Upper lobe of left lung (tissue), 6 donors: ENCODE results near the gene EIF5B. TPM values are rescaled to one million over a fixed set of nuclear protein-coding genes. Genes with fewer than 3 reads are reported as not detected.
"Not testable (repeated sequence)": the region's sequence is repeated elsewhere in the genome, so short reads cannot be mapped to it uniquely, and the experiment has no call there.

Experiments
- ATAC-seq, 2 donors: fragments of 200-7000 bp; cut with Tn5 transposase; one replicate each; pipeline ENCODE4 v1.9.1; 2022; ENCODE audit warnings: mild to moderate bottlenecking in 2 of 2, moderate library complexity in 2 of 2; ENCODE audit not compliant: low FRiP score in 2 of 2
- DNase-seq, 2 donors: peaks; one replicate each; pipeline ENCODE4 v3.0.0-alpha.2; 2019 to 2020
- H3K27ac ChIP-seq, 4 donors: fragments of 200-600 bp; sonication (generic); one replicate each; pipeline ENCODE4 v1.5.1; 2016 to 2019
- H3K27me3 ChIP-seq, 4 donors: fragments of 200-600 bp; sonication (generic); one replicate each; pipeline ENCODE4 v1.5.1; 2017 to 2019
- H3K36me3 ChIP-seq, 4 donors: fragments of 200-600 bp; sonication (generic); one replicate each; pipeline ENCODE4 v1.5.1; 2016 to 2019
- H3K4me1 ChIP-seq, 4 donors: fragments of 200-600 bp; sonication (generic); one replicate each; pipeline ENCODE4 v1.5.1; 2018 to 2019
- H3K4me3 ChIP-seq, 4 donors: fragments of 200-600 bp; sonication (generic); one replicate each; pipeline ENCODE4 v1.5.1; 2017 to 2019; ENCODE audit warnings: mild to moderate bottlenecking in 2 of 4, moderate library complexity in 1 of 4
- H3K9me3 ChIP-seq, 4 donors: fragments of 200-600 bp; sonication (generic); one replicate each; pipeline ENCODE4 v1.5.1; 2018 to 2019
- EP300 ChIP-seq, 4 donors: sonication (generic); formaldehyde crosslinking; IDR thresholded peaks; one replicate each; pipeline ENCODE4 v1.5.1; 2017; ENCODE audit warnings: antibody characterized with exemption in 4 of 4, control low read depth in 2 of 4
- POLR2A ChIP-seq, 4 donors: fragments of 450-650 bp; IDR thresholded peaks; one replicate each; pipeline ENCODE4 v1.5.1; 2016 to 2017; ENCODE audit warnings: antibody characterized with exemption in 4 of 4, mild to moderate bottlenecking in 2 of 4
- POLR2AphosphoS5 ChIP-seq, 2 donors: sonication (generic); formaldehyde crosslinking; IDR thresholded peaks; one replicate each; pipeline ENCODE4 v1.5.1; 2017; ENCODE audit warnings: antibody characterized with exemption in 2 of 2
- WGBS, 2 donors: methylation state at CpG; one replicate each; pipeline ENCODE4 v1.1.5; 2017 to 2018; 5-methylcytosine and 5-hydroxymethylcytosine counted together
- total RNA-seq, 6 donors: library from RNA; depleted of rRNA in 4 of 6; stranded (reverse); fragments of >200 nt in 4 of 6; gene quantifications; one replicate each; pipeline versions ENCODE4 v1.1.0 to v1.2.1, GENCODE V29; 2016 to 2021
- TF ChIP-seq, protein P1 (sequence below), 6 experiments: fragments of 450-650 bp in 4 of 6; fragments of 200-600 bp in 2 of 6; sonication (generic) in 2 of 6; IDR thresholded peaks; one replicate each; pipeline ENCODE4 v1.5.1; 2016 to 2019; ENCODE audit warnings: antibody characterized with exemption in 6 of 6
- donor health status: DM: no; HTN: no; CAD: no; lungs with moderate emphysema.
- donor health status: DM: no; HTN: yes; CAD: no; lungs with severe emphysema.

EIF5B gene, protein sequence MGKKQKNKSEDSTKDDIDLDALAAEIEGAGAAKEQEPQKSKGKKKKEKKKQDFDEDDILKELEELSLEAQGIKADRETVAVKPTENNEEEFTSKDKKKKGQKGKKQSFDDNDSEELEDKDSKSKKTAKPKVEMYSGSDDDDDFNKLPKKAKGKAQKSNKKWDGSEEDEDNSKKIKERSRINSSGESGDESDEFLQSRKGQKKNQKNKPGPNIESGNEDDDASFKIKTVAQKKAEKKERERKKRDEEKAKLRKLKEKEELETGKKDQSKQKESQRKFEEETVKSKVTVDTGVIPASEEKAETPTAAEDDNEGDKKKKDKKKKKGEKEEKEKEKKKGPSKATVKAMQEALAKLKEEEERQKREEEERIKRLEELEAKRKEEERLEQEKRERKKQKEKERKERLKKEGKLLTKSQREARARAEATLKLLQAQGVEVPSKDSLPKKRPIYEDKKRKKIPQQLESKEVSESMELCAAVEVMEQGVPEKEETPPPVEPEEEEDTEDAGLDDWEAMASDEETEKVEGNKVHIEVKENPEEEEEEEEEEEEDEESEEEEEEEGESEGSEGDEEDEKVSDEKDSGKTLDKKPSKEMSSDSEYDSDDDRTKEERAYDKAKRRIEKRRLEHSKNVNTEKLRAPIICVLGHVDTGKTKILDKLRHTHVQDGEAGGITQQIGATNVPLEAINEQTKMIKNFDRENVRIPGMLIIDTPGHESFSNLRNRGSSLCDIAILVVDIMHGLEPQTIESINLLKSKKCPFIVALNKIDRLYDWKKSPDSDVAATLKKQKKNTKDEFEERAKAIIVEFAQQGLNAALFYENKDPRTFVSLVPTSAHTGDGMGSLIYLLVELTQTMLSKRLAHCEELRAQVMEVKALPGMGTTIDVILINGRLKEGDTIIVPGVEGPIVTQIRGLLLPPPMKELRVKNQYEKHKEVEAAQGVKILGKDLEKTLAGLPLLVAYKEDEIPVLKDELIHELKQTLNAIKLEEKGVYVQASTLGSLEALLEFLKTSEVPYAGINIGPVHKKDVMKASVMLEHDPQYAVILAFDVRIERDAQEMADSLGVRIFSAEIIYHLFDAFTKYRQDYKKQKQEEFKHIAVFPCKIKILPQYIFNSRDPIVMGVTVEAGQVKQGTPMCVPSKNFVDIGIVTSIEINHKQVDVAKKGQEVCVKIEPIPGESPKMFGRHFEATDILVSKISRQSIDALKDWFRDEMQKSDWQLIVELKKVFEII
- total RNA-seq, result 10 to 100 TPM; 19.9 to 39.0 (median 28.7) TPM

DNA sequence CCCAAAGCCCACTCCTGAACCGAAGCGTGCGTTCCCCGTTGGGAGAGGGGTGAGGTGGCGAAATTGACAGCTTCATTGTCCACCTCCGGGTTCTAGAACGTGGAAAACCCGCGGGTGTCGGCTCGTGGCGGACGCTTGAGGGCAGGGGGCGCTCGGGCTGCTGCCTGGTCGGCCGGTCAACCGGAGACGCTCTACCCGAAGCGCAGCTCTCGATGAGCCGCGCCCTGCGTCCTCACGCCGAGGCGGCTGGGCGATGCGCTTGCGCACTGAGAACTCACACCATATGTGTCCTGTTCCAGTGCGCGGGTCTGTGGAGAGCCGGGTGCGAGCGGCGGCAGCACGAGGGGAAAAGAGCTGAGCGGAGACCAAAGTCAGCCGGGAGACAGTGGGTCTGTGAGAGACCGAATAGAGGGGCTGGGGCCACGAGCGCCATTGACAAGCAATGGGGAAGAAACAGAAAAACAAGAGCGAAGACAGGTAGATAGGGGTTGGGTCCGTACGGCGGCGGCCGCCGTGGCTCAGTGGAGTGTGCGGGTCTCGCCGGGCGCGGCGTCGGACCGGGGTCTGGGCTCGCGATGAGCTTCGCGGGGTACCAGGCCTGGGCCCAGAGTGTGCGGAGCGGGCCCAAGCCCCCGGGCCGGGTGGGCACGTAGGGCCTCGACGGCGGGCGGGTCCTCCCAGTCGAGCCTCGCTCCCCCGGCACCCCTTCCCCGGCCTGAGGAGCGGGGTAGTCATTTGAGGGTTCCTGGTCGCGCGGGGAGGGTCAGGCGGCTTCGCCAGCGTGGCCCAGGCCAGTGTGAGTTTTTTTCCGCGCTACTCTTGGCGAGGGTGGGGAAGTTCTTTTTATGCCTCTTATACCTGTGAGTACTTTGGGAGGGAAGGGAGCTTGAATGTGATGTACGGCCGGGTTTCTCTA is at the start of gene EIF5B:
TSS of gene EIF5B (plus strand) at position 277 of the 916 bp plus-strand sequence. CDS start at position 443, 166 bp downstream.
- TF ChIP-seq, protein P1, sequence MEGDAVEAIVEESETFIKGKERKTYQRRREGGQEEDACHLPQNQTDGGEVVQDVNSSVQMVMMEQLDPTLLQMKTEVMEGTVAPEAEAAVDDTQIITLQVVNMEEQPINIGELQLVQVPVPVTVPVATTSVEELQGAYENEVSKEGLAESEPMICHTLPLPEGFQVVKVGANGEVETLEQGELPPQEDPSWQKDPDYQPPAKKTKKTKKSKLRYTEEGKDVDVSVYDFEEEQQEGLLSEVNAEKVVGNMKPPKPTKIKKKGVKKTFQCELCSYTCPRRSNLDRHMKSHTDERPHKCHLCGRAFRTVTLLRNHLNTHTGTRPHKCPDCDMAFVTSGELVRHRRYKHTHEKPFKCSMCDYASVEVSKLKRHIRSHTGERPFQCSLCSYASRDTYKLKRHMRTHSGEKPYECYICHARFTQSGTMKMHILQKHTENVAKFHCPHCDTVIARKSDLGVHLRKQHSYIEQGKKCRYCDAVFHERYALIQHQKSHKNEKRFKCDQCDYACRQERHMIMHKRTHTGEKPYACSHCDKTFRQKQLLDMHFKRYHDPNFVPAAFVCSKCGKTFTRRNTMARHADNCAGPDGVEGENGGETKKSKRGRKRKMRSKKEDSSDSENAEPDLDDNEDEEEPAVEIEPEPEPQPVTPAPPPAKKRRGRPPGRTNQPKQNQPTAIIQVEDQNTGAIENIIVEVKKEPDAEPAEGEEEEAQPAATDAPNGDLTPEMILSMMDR (IDR thresholded peaks at IDR 0.05), result peak; percentile 47 to 78 (median 56)
- TF ChIP-seq POLR2AphosphoS5 (IDR thresholded peaks at IDR 0.05) (peak; percentile 53 to 92), EP300 (IDR thresholded peaks at IDR 0.05) (no peak), POLR2A (IDR thresholded peaks at IDR 0.05) (peak in 3 of 4 donors; percentile 48 to 74 (median 72))
- 0 to 1% methylated on average over 23 to 77 of the region's 87 CpGs for WGBS, 2 donors
- H3K27ac ChIP-seq, result peak within 1 kb of the TSS; percentile 84 to 91 (median 88)
- peak; percentile 97 for ATAC-seq
- H3K4me3 ChIP-seq, result peak within 1 kb of the TSS; percentile 69 to 96 (median 78)
- no peaks in the 10 kb centered on the region for H3K27me3 ChIP-seq
- peak; percentile 98 for DNase-seq
- H3K36me3 ChIP-seq, result peaks cover 0 to 8% (median 6%) of the 10 kb centered on the region in 4 donors
- H3K4me1 ChIP-seq, result peaks cover 30 to 45% (median 37%) of the 10 kb centered on the region in 4 donors
- H3K9me3 ChIP-seq, result no peaks in the 10 kb centered on the region

DNA sequence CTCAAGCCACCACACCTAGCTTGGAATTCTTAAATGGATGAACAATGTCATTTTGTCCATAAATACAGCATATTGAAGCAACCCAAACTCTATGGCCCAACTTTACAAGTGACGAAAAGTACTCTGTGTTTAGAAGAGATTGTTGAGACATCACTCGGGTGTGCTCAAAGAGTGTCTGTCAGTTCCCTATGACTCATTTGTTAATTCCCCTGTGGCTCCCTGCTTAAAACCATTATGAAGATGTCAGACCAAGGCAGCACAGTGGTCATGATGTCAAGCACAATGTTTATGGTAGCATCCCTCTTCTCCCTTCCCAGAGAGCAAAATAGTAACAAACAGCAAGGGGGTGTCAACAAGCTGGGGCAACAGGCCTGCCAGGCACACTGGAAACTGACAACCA is 39.2 kb upstream of the EIF5B start:
- Histone ChIP-seq H3K4me1 (no peaks in the 10 kb centered on the region), H3K4me3 (no peak overlapping the region), H3K27me3 (no peaks in the 10 kb centered on the region), H3K9me3 (no peaks in the 10 kb centered on the region), H3K36me3 (peaks cover 0 to 8% (median 2%) of the 10 kb centered on the region in 4 donors), H3K27ac (no peak overlapping the region)
- TF ChIP-seq, protein P1 (IDR thresholded peaks at IDR 0.05), result no peak
- TF ChIP-seq EP300 (IDR thresholded peaks at IDR 0.05) (no peak), POLR2A (IDR thresholded peaks at IDR 0.05) (no peak), POLR2AphosphoS5 (IDR thresholded peaks at IDR 0.05) (no peak)
- DNase-seq (no peak), ATAC-seq (peak in 1 of 2 donors; percentile 26)
- WGBS, 2 donors, result 94% methylated on average over 2 of the region's 2 CpGs

DNA sequence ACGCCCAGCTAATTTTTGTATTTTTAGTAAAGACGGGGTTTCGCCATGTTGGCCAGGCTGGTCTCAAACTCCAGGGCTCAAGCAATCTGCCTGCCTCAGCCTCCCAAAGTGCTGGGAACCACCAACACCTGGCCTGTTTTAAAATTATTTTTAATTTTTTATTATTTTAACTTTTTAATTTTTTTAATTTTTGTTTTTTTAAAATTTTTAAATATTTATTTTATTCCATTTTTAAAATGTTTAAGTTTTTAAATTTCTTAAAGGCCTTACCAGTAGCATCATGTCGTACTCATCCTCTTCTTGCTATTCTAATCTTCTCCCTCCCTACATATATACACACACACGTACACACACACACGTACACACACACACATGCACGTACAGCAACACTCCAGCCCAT is 37.6 kb upstream of the EIF5B start:
- Histone ChIP-seq H3K27ac (no peak overlapping the region), H3K36me3 (peaks cover 0 to 8% (median 2%) of the 10 kb centered on the region in 4 donors), H3K9me3 (no peaks in the 10 kb centered on the region), H3K4me3 (no peak overlapping the region), H3K4me1 (no peaks in the 10 kb centered on the region), H3K27me3 (no peaks in the 10 kb centered on the region)
- TF ChIP-seq, protein P1 (IDR thresholded peaks at IDR 0.05), result no peak
- TF ChIP-seq EP300 (IDR thresholded peaks at IDR 0.05) (no peak), POLR2A (IDR thresholded peaks at IDR 0.05) (no peak), POLR2AphosphoS5 (IDR thresholded peaks at IDR 0.05) (no peak)
- DNase-seq, result no peak
- no peak for ATAC-seq
- WGBS, 2 donors, result 96 to 97% methylated on average over 7 of the region's 7 CpGs

DNA sequence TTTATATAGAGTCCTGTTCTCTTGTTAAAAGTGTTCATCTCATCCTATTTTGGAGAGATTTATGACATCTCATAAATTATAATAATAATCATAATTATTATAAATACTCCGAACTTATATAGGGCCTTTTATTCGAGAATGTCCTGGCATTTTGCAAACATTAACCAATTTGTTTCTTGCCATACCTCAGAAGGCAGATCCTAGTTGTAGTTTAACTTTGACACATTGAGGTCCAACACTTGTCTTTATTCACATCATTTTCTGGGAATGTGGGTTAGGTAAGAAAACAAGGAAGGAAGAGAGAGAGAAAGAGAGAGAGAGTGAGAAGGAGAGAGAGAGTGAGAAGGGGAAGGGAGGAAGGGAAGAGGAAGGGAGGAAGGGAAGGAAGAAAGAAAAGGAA is 36.1 kb upstream of the EIF5B start, which contains the start of gene LYG1:
TSS of gene LYG1 (minus strand) at position 101 of the 400 bp plus-strand sequence. CDS start 5,527 bp downstream, outside the sequence.
- WGBS, 2 donors, result 74 to 86% methylated on average over 2 of the region's 2 CpGs
- not testable (repeated sequence) for DNase-seq, H3K27me3 ChIP-seq, H3K9me3 ChIP-seq, H3K27ac ChIP-seq, H3K4me1 ChIP-seq, ATAC-seq, H3K4me3 ChIP-seq, H3K36me3 ChIP-seq
